Caco-2 (cell line): ENCODE measurements around the gene AKAP1. TPM values are rescaled to one million over a fixed set of nuclear protein-coding genes. Genes with fewer than 3 reads are reported as not detected.

Experiments used
- BruUV-seq: library from RNA; stranded (reverse); fragments of 400-500 nt; replicated peaks from 2 replicates; lab custom pipeline; 2021; lab: Mats Ljungman, UMichigan
- CTCF ChIA-PET: fragments of 300-600 bp; sonication (Branson Sonifier 250); formaldehyde crosslinking; loops from one replicate; lab custom pipeline; 2022; ENCODE audit warnings: antibody characterized with exemption; lab: Charles Lee
- POLR2A ChIA-PET: fragments of 300-600 bp; sonication (Branson Sonifier 250); formaldehyde crosslinking; loops from one replicate; lab custom pipeline; 2022; ENCODE audit warnings: antibody characterized with exemption; lab: Charles Lee
- DNase-seq, 2 experiments: peaks; one replicate each; pipeline versions ENCODE4 v3.0.0 to v3.0.0-alpha.2; 2020 to 2022
- H3K27me3 ChIP-seq: replicated peaks from 2 replicates; pipeline ENCODE4 v1.6.0; 2011; ENCODE audit warnings: low read length; ENCODE audit not compliant: control insufficient read depth, insufficient read depth
- H3K36me3 ChIP-seq: 2 replicates; pipeline ENCODE4 v1.5.1; 2011; ENCODE audit warnings: low read length; ENCODE audit not compliant: control insufficient read depth, insufficient read depth
- H3K4me1 ChIP-seq: fragments of 250-450 bp; sonication (Bioruptor Pico); 2 replicates; pipeline ENCODE4 v1.5.1; 2020; ENCODE audit warnings: mild to moderate bottlenecking
- H3K4me3 ChIP-seq: 2 replicates; pipeline ENCODE4 v1.5.1; 2011; ENCODE audit warnings: low read depth, mild to moderate bottlenecking, control low read depth, low read length
- H3K9me3 ChIP-seq: fragments of 250-450 bp; sonication (Bioruptor Pico); 2 replicates; pipeline ENCODE4 v1.5.1; 2020; ENCODE audit warnings: mild to moderate bottlenecking, moderate library complexity
- H3K27ac Mint-ChIP-seq: one replicate; pipeline ENCODE4 v1.8.0; 2022; ENCODE audit warnings: mixed read lengths; ENCODE audit not compliant: unreplicated experiment
- H3K27me3 Mint-ChIP-seq: one replicate; pipeline ENCODE4 v1.8.0; 2022; ENCODE audit warnings: mixed read lengths; ENCODE audit not compliant: insufficient read depth, unreplicated experiment
- H3K36me3 Mint-ChIP-seq: one replicate; pipeline ENCODE4 v1.8.0; 2022; ENCODE audit warnings: mild to moderate bottlenecking, mixed read lengths; ENCODE audit not compliant: insufficient read depth, unreplicated experiment
- H3K4me1 Mint-ChIP-seq: one replicate; pipeline ENCODE4 v1.8.0; 2022; ENCODE audit warnings: low read depth, mixed read lengths; ENCODE audit not compliant: unreplicated experiment
- H3K4me3 Mint-ChIP-seq: one replicate; pipeline ENCODE4 v1.8.0; 2022; ENCODE audit warnings: mild to moderate bottlenecking, moderate library complexity, mixed read lengths; ENCODE audit not compliant: unreplicated experiment
- H3K9me3 Mint-ChIP-seq: one replicate; pipeline ENCODE4 v1.8.0; 2022; ENCODE audit warnings: mixed read lengths; ENCODE audit not compliant: unreplicated experiment
- CTCF ChIP-seq, 2 experiments: fragments of 200-600 bp in 1 of 2; IDR thresholded peaks; 1 replicate in 1 of 2; 2 replicates in 1 of 2; pipeline versions ENCODE4 v1.5.1 to v1.8.0; 2011 to 2022; ENCODE audit warnings: antibody characterized with exemption in 1 of 2, control low read depth in 1 of 2, inconsistent platforms in 1 of 2, low read depth in 1 of 2, low read length in 1 of 2, mild to moderate bottlenecking in 1 of 2, moderate library complexity in 1 of 2; ENCODE audit not compliant: insufficient read depth in 1 of 2, severe bottlenecking in 1 of 2, unreplicated experiment in 1 of 2
- intact Hi-C: fragments of 100-400 bp; cut with micrococcal nuclease; formaldehyde crosslinking; loops from one replicate; pipeline ENCODE4 v1.10.0; 2022; ENCODE audit not compliant: unreplicated experiment
- total RNA-seq: library from RNA; stranded (reverse); gene quantifications from 2 replicates; pipeline ENCODE4 v1.2.3, GENCODE V29; 2022

Gene AKAP1
- total RNA-seq, 1 experiment from 2014 or later = 87.1 TPM

GRCh38 chr17:57086069-57086930 lies 1.3 kb downstream of the AKAP1 start:
- Histone ChIP-seq H3K36me3 (peaks cover 2% of the 10 kb centered on the region; the same call in 1 of the 2 replicates), H3K4me3 (peak overlapping the region; percentile 83), H3K9me3 (no peaks in the 10 kb centered on the region), H3K27me3 (no peaks in the 10 kb centered on the region), H3K4me1 (peaks cover 21% of the 10 kb centered on the region)
- no peak for TF ChIP-seq CTCF (IDR thresholded peaks at IDR 0.05; ENCODE audit: insufficient read depth in 1 of 2, low read depth in 1 of 2, low read length in 1 of 2, severe bottlenecking in 1 of 2, unreplicated experiment in 1 of 2)
- Mint-ChIP-seq H3K27me3 (no peaks in the 10 kb centered on the region), H3K36me3 (peaks cover 16% of the 10 kb centered on the region), H3K9me3 (no peaks in the 10 kb centered on the region), H3K27ac (peak overlapping the region; percentile 85), H3K4me1 (peaks cover 27% of the 10 kb centered on the region), H3K4me3 (peak overlapping the region; percentile 90)
- ChIA-PET POLR2A (interaction anchor here (0.5 to 1.8 kb wide), 6 partner anchors 18 to 173 kb away, joined by 3 to 7 read pairs (median 4); partner anchors contain the start of genes SCPEP1 and TRIM25), CTCF (interaction anchor here (0.6 to 1.5 kb wide), 3 partner anchors 10 to 898 kb away, joined by 3 to 4 read pairs (median 4); no protein-coding TSS in a partner anchor)
- intact Hi-C loops = loop anchor here (10.0 kb wide), 2 partner anchors 121 to 251 kb away; partner anchors contain the start of genes C17orf67, COIL and DGKE
- BruUV-seq = TSS peak; percentile 17
- DNase-seq = peak; percentile 70 to 83

GRCh38 chr17:57088298-57088697 lies 3.3 kb downstream of the AKAP1 start:
- Mint-ChIP-seq H3K4me1 (peaks cover 27% of the 10 kb centered on the region), H3K4me3 (peak overlapping the region; percentile 90), H3K27me3 (no peaks in the 10 kb centered on the region), H3K9me3 (no peaks in the 10 kb centered on the region), H3K36me3 (peaks cover 16% of the 10 kb centered on the region), H3K27ac (no peak overlapping the region)
- H3K4me1 ChIP-seq = peaks cover 21% of the 10 kb centered on the region
- no peaks in the 10 kb centered on the region for H3K27me3 ChIP-seq
- TF ChIP-seq CTCF (IDR thresholded peaks at IDR 0.05; ENCODE audit: insufficient read depth in 1 of 2, low read depth in 1 of 2, low read length in 1 of 2, severe bottlenecking in 1 of 2, unreplicated experiment in 1 of 2) = no peak
- CTCF ChIA-PET = no interaction called here
- H3K36me3 ChIP-seq = peaks cover 2% of the 10 kb centered on the region; the same call in 1 of the 2 replicates
- H3K9me3 ChIP-seq = no peaks in the 10 kb centered on the region
- POLR2A ChIA-PET = interaction anchor here (0.6 kb wide), 1 partner anchor 41 kb away, joined by 7 read pairs; no protein-coding TSS in a partner anchor
- intact Hi-C loops = loop anchor here (10.0 kb wide), 2 partner anchors 123 to 253 kb away; partner anchors contain the start of genes C17orf67, COIL and DGKE
- no peak for DNase-seq
- no peak overlapping the region for H3K4me3 ChIP-seq
- no TSS peak for BruUV-seq

GRCh38 chr17:57089391-57089790 lies 4.3 kb downstream of the AKAP1 start:
- H3K4me1 Mint-ChIP-seq = peaks cover 19% of the 10 kb centered on the region
- peaks cover 16% of the 10 kb centered on the region for H3K36me3 Mint-ChIP-seq
- Histone ChIP-seq H3K27me3 (no peaks in the 10 kb centered on the region), H3K9me3 (no peaks in the 10 kb centered on the region), H3K4me3 (no peak overlapping the region), H3K4me1 (peaks cover 18% of the 10 kb centered on the region), H3K36me3 (peaks cover 2% of the 10 kb centered on the region; the same call in 1 of the 2 replicates)
- no TSS peak for BruUV-seq
- H3K4me3 Mint-ChIP-seq = no peak overlapping the region
- no peaks in the 10 kb centered on the region for H3K27me3 Mint-ChIP-seq
- POLR2A ChIA-PET = interaction anchor here (0.7 to 0.8 kb wide), 2 partner anchors 325 to 918 kb away, joined by 3 to 5 read pairs; no protein-coding TSS in a partner anchor
- TF ChIP-seq CTCF (IDR thresholded peaks at IDR 0.05; ENCODE audit: insufficient read depth in 1 of 2, low read depth in 1 of 2, low read length in 1 of 2, severe bottlenecking in 1 of 2, unreplicated experiment in 1 of 2) = no peak
- CTCF ChIA-PET = interaction anchor here (0.7 kb wide), 1 partner anchor 1032 kb away, joined by 3 read pairs; no protein-coding TSS in a partner anchor
- no peak for DNase-seq
- no peaks in the 10 kb centered on the region for H3K9me3 Mint-ChIP-seq
- no peak overlapping the region for H3K27ac Mint-ChIP-seq
- intact Hi-C loops = loop anchor here (10.0 kb wide), 2 partner anchors 125 to 255 kb away; partner anchors contain the start of genes C17orf67, COIL and DGKE
